SK-N-SH (cell line): ENCODE measurements around the gene MMD2. TPM values are rescaled to one million over a fixed set of nuclear protein-coding genes. Genes with fewer than 3 reads are reported as not detected.
"Not testable (repeated sequence)": the region's sequence is repeated elsewhere in the genome, so short reads cannot be mapped to it uniquely, and the experiment has no call there.

ENCODE experiments used
- CTCF ChIA-PET: fragments of 300-600, 350-600 bp; formaldehyde crosslinking; extraction: SDS; loops from one replicate; lab custom pipeline; 2021; lab: Yijun Ruan, JAX
- POLR2A ChIA-PET: fragments of 350-600 bp; sonication (Branson Sonifier 250); formaldehyde crosslinking; extraction: SDS; loops from one replicate; lab custom pipeline; 2020; ENCODE audit warnings: antibody characterized with exemption, inconsistent platforms; lab: Yijun Ruan, JAX
- DNase-seq: peaks from one replicate; pipeline ENCODE4 v3.0.0; 2012
- H2AFZ ChIP-seq: fragments of 200-600 bp; sonication (generic); 2 replicates; pipeline ENCODE4 v1.8.1; 2016; ENCODE audit warnings: antibody characterized with exemption, mild to moderate bottlenecking, low read depth
- H3F3A ChIP-seq: fragments of 200-600 bp; sonication (generic); replicated peaks from 2 replicates; pipeline ENCODE3; 2016; ENCODE audit warnings: antibody characterized with exemption, mild to moderate bottlenecking; ENCODE audit not compliant: insufficient read depth
- H3K27ac ChIP-seq, 2 experiments: fragments of 200-500 bp in 1 of 2; fragments of 200-600 bp in 1 of 2; sonication (Bioruptor generic) in 1 of 2; sonication (generic), shearing (Covaris generic) in 1 of 2; 2 replicates each; pipeline versions ENCODE4 v1.5.1 to v1.6.1; 2014 to 2016; ENCODE audit warnings: low read depth in 2 of 2, inconsistent platforms in 1 of 2, low read length in 1 of 2, mild to moderate bottlenecking in 1 of 2, mixed read lengths in 1 of 2
- H3K27me3 ChIP-seq: fragments of 200-600 bp; sonication (generic), shearing (Covaris generic); 2 replicates; pipeline ENCODE4 v1.6.1; 2016; ENCODE audit warnings: mixed run types; ENCODE audit not compliant: insufficient read depth
- H3K36me3 ChIP-seq, 2 experiments: fragments of 200-500 bp in 1 of 2; fragments of 200-600 bp in 1 of 2; sonication (Bioruptor generic) in 1 of 2; sonication (generic) in 1 of 2; replicated peaks in 1 of 2; 2 replicates each; pipeline versions ENCODE3 to v1.5.1; 2014 to 2016; ENCODE audit warnings: low read length in 1 of 2, mild to moderate bottlenecking in 1 of 2; ENCODE audit not compliant: insufficient read depth in 2 of 2, control insufficient read depth in 1 of 2
- H3K4me1 ChIP-seq, 2 experiments: fragments of 200-500 bp in 1 of 2; fragments of 200-600 bp in 1 of 2; sonication (Bioruptor generic) in 1 of 2; sonication (generic), shearing (Covaris generic) in 1 of 2; 2 replicates each; pipeline versions ENCODE4 v1.5.1 to v1.6.1; 2014 to 2016; ENCODE audit warnings: low read depth in 1 of 2, low read length in 1 of 2, mixed run types in 1 of 2; ENCODE audit not compliant: insufficient read depth in 2 of 2, control insufficient read depth in 1 of 2
- H3K4me2 ChIP-seq: fragments of 200-600 bp; sonication (generic), shearing (Covaris generic); 2 replicates; pipeline ENCODE4 v1.6.1; 2017; ENCODE audit warnings: mixed run types
- H3K4me3 ChIP-seq, 2 experiments: fragments of 200-500 bp in 1 of 2; fragments of 200-600 bp in 1 of 2; sonication (Bioruptor generic) in 1 of 2; sonication (generic), shearing (Covaris generic) in 1 of 2; 2 replicates each; pipeline versions ENCODE4 v1.5.1 to v1.8.1; 2014 to 2016; ENCODE audit warnings: low read depth in 2 of 2, inconsistent platforms in 1 of 2, low read length in 1 of 2, mild to moderate bottlenecking in 1 of 2, mixed read lengths in 1 of 2, moderate library complexity in 1 of 2
- H3K79me2 ChIP-seq: fragments of 200-600 bp; sonication (generic); 2 replicates; pipeline ENCODE4 v1.8.1; 2017; ENCODE audit warnings: mild to moderate bottlenecking; ENCODE audit not compliant: insufficient read depth
- H3K9ac ChIP-seq: fragments of 200-600 bp; sonication (generic); 2 replicates; pipeline ENCODE4 v1.6.1; 2017; ENCODE audit warnings: mixed run types
- H3K9me2 ChIP-seq: fragments of 200-600 bp; sonication (generic); 2 replicates; pipeline ENCODE4 v1.6.1; 2017; ENCODE audit warnings: mixed run types
- H3K9me3 ChIP-seq: fragments of 200-600 bp; sonication (generic); 2 replicates; pipeline ENCODE4 v1.6.1; 2017; ENCODE audit warnings: mixed run types, mild to moderate bottlenecking, moderate library complexity
- H4K20me1 ChIP-seq: fragments of 200-600 bp; sonication (generic); 2 replicates; pipeline ENCODE4 v1.6.1; 2017; ENCODE audit warnings: mild to moderate bottlenecking, mixed run types; ENCODE audit not compliant: insufficient read depth
- FOXJ3 ChIP-seq: sonication (generic); formaldehyde crosslinking; IDR thresholded peaks from 2 replicates; pipeline ENCODE4 v1.5.1; 2020; ENCODE audit warnings: mild to moderate bottlenecking, missing genetic modification reagents
- NRF1 ChIP-seq: IDR thresholded peaks from 2 replicates; pipeline ENCODE4 v1.6.1; 2012; ENCODE audit warnings: low read depth, mild to moderate bottlenecking, low read length
- PBX3 ChIP-seq: IDR thresholded peaks from 2 replicates; pipeline ENCODE4; 2012
- RAD21 ChIP-seq: IDR thresholded peaks from 2 replicates; pipeline ENCODE4 v1.6.1; 2012; ENCODE audit warnings: mild to moderate bottlenecking, low read length
- SIN3A ChIP-seq: IDR thresholded peaks from 2 replicates; pipeline ENCODE4 v1.6.1; 2012; ENCODE audit warnings: low read depth, mild to moderate bottlenecking, low read length, moderate library complexity, borderline replicate concordance
- SMC3 ChIP-seq: IDR thresholded peaks from 2 replicates; pipeline ENCODE4 v1.6.1; 2012; ENCODE audit warnings: low read depth, low read length, improper control_type of control experiment
- TAF1 ChIP-seq: IDR thresholded peaks from 2 replicates; pipeline ENCODE4 v1.6.1; 2012; ENCODE audit warnings: low read depth, mild to moderate bottlenecking, low read length, moderate library complexity, borderline replicate concordance
- TCF12 ChIP-seq: IDR thresholded peaks from 2 replicates; pipeline ENCODE4 v1.4.0; 2012
- TEAD4 ChIP-seq: IDR thresholded peaks from 2 replicates; pipeline ENCODE4 v1.4.0; 2012; ENCODE audit warnings: mild to moderate bottlenecking, borderline replicate concordance; ENCODE audit not compliant: insufficient read depth
- USF1 ChIP-seq: IDR thresholded peaks from 2 replicates; pipeline ENCODE4 v1.4.0; 2012; ENCODE audit warnings: low read depth, borderline replicate concordance
- WGBS: methylation state at CpG from one replicate; pipeline ENCODE4 v1.1.6; 2017; ENCODE audit warnings: low lambda C conversion rate; 5-methylcytosine and 5-hydroxymethylcytosine counted together
- polyA plus RNA-seq, 3 experiments: library from polyadenylated mRNA; depleted of rRNA; stranded (reverse); fragments of >200 nt; gene quantifications; 2 replicates each; pipeline ENCODE4 v1.2.3, GENCODE V29; 2012

The MMD2 gene
- polyA plus RNA-seq, 1 of the 3 experiments (the other 2 are of a cell fraction), result not detected

- TF ChIP-seq TEAD4 (no peak), TCF12 (no peak), SMC3 (peak; percentile 37; the same call in 1 of the 2 replicates), SIN3A (peak; percentile 34; the same call in 1 of the 2 replicates), TAF1 (peak; percentile 75), RAD21 (peak; percentile 71), FOXJ3 (CRISPR knock-in tag) (no peak), PBX3 (no peak), USF1 (no peak)
Measured at GRCh38 chr7:4973728-4974198, 14.8 kb upstream of the MMD2 start (continued).

GRCh38 chr7:4972446-4972845 lies 13.5 kb upstream of the MMD2 start:
- H2AFZ ChIP-seq, H3K9ac ChIP-seq, H3K4me1 ChIP-seq, H3K9me3 ChIP-seq, H3K9me2 ChIP-seq, H3K27me3 ChIP-seq, DNase-seq, H3F3A ChIP-seq, H3K4me3 ChIP-seq, POLR2A ChIA-PET, H3K27ac ChIP-seq, H3K4me2 ChIP-seq: not testable (repeated sequence)
- 65% methylated on average over 10 of the region's 10 CpGs for WGBS
- CTCF ChIA-PET, result interaction anchor here (1.1 to 5.3 kb wide), 6 partner anchors 8 to 123 kb away, joined by 4 to 72 read pairs (median 15); no protein-coding TSS in a partner anchor
- Histone ChIP-seq H3K79me2 (peaks cover 33% of the 10 kb centered on the region), H3K36me3 (peaks cover 13 to 15% of the 10 kb centered on the region in 2 experiments), H4K20me1 (peaks cover 29% of the 10 kb centered on the region)

- Histone ChIP-seq H3K36me3 (no peaks in the 10 kb centered on the region), H3K9ac (no peak overlapping the region), H2AFZ (no peak overlapping the region), H3F3A (no peaks in the 10 kb centered on the region), H3K27me3 (peaks cover 23% of the 10 kb centered on the region; the same call in 1 of the 2 replicates), H3K4me3 (no peak overlapping the region), H4K20me1 (no peaks in the 10 kb centered on the region), H3K9me3 (no peaks in the 10 kb centered on the region), H3K4me2 (no peak overlapping the region), H3K79me2 (no peaks in the 10 kb centered on the region), H3K4me1 (no peaks in the 10 kb centered on the region), H3K27ac (no peak overlapping the region), H3K9me2 (no peaks in the 10 kb centered on the region)
- no peak for DNase-seq
- WGBS, result 75% methylated on average over 11 of the region's 11 CpGs
- ChIA-PET CTCF (interaction anchor here (1.0 to 4.4 kb wide), 6 partner anchors 8 to 167 kb away, joined by 3 to 28 read pairs (median 4); partner anchors contain the start of gene RADIL), POLR2A (no interaction called here)
- TF ChIP-seq NRF1, result no peak
Measured at GRCh38 chr7:4965295-4966022, 6.5 kb upstream of the MMD2 start.
